ENCODE measurements around the gene LRRC3C. TPM values are rescaled to one million over a fixed set of nuclear protein-coding genes. Genes with fewer than 3 reads are reported as not detected.
A peak's percentile ranks its signal among the peaks of the same experiment; 100 is the strongest.

Gene LRRC3C
- total RNA-seq, 1 donor from 2014 or later = not detected

DNA sequence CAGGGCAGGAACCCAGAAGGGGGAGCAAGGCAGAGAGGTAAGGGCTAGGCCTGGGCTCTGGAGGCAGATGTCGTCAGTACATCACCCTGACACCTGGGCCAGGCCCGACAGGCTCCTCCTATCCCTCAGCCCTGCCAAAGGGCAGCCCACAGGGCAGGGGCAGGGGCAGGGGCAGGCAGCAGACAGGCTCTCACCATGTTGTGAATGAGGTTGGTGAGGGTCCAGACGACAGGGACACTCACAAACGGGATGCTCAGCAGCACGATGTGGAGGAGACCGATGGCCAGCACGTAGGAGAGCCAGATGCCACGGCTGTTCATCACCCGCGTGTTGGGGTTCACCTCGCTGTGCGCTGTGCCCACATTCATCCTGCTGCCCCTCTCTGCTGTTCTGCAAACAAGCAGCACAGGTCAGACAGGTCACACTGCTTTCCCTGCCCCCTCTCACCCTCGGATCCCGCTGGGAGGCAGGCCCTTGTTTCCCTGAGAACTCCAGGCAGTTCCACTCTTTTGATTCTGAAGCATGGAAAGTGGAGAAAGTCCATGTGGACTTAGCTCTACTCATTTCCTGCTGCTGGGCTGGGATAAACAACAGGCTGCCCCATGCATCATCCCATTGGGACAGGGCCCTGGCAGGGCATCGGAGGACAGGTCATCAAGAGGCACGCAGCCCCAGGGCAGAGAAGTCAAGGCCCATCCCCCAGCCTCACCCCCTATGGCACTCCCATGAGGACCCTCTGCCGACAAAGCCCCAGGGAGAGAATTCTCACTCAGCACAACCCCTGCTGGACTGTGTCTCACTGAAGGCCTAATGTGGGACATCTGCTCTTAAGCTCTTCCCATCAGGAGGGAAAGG lies 3.5 kb upstream of the LRRC3C start:
- FAIRE-seq = no peak
- no peak for DNase-seq (ENCODE audit: low spot score in 2 of 2)

DNA sequence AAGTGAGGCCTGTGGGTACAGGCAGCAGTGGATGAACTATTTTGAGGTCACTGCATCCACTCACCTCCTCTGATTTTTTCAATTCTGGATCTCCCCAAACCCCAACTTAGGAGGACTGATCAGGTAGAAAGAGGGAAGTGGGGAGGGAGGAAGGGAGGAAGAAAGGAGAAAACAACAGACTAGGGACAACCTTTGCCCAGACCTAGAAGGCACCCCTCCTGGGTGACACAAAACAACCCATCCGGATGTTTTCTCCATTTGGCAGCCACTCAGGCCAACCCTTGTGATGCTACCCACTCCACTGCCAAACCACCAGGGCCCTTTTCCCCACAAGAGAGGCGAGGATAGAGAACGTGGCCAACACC lies 2.9 kb upstream of the LRRC3C start:
- no peak for FAIRE-seq

DNA sequence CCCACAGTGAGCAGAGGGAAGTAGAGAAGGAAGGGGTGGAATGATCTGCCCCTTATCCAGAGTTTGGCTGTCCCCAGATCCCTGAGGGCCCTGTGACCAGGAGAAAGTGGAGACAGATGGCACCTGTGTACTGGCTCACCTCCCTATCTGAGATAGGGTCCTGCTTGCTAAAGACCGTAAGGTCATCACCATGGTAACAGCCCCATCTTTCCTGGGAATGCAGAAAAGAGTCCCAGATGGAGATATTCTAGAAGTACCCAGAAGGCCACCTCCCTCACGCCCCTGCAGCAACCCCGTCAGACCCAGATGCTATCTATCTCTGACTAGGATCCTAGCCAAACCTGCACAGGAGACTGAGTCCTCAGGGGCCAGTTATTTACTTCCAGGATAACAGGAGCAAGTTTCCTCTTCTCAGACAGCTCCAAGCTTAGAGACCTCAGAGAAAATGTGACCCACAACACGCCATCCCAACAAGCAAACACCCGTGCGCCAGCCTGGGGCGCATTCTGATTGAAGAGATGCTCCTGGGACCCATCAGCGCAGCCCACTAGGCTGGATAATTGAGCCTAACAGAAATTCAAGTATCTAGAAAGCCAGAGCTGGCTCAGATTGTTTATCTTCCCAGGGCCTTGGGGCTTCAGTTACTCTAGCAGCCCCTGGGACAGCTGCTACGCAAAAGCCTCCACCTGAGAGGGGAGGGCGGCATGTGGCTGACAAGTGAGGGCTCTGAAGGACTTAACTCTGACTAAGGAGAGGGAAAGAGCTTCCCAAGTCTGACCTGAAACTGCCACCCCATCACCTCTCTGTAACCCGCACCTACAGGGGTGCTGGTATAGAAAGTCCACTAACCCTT lies 2.0 kb upstream of the LRRC3C start:
- DNase-seq (ENCODE audit: low spot score in 2 of 2) (no peak), FAIRE-seq (no peak)

More for the DNA sequence above, 2.9 kb upstream of the LRRC3C start:
- no peak for DNase-seq (ENCODE audit: low spot score in 2 of 2)

DNA sequence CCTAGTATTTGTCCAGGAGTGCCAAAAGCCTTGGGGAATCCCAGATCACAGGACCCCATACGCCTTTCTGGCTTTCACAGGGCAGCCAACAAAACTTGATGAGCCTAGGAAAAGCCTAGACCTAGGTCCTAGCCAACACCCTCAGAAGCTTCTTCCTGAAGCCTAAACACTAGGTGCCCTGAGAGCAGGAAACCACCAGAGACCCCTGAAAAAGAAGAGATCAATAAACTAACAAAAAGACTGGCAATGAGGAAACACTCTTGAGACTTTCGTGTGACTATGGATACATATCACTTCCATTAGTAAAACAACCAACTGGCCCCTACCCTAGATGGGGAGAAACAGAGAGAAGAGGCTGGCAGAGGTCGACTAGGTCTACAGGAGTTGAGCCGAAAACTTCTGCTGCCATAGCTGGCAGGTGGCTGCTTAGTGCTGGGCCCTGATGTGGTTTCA lies 1.4 kb upstream of the LRRC3C start:
- FAIRE-seq = no peak

DNA sequence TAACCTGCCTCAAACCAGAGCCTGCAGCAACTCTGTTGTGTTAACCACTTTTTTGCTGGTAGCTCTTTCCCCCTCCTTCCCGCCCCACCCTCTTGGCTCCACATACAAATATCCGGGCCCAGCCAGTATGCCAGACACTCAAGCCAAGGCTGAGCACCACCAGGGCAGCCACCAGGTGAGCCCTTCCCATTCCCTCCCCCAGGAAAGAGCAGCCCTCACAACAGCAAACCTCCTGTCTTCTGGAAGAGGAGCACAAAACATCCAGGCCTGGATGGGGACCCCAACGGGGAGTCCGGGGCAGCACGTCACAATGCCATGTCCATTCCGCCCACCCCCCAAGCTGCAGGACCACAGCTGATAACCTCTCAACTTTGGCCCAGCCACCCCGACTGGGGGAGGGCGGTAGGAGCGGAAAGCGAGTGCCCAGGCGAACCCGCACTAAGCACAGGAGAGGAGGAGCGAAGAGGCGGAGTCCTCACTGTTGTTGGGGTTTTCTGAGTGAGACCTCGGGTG lies 888 bp upstream of the LRRC3C start:
- DNase-seq (ENCODE audit: low spot score in 2 of 2) (peak in 1 of 2 donors; percentile 43), FAIRE-seq (no peak)

More for the DNA sequence above, 1.4 kb upstream of the LRRC3C start:
- DNase-seq (ENCODE audit: low spot score in 2 of 2) = no peak

DNA sequence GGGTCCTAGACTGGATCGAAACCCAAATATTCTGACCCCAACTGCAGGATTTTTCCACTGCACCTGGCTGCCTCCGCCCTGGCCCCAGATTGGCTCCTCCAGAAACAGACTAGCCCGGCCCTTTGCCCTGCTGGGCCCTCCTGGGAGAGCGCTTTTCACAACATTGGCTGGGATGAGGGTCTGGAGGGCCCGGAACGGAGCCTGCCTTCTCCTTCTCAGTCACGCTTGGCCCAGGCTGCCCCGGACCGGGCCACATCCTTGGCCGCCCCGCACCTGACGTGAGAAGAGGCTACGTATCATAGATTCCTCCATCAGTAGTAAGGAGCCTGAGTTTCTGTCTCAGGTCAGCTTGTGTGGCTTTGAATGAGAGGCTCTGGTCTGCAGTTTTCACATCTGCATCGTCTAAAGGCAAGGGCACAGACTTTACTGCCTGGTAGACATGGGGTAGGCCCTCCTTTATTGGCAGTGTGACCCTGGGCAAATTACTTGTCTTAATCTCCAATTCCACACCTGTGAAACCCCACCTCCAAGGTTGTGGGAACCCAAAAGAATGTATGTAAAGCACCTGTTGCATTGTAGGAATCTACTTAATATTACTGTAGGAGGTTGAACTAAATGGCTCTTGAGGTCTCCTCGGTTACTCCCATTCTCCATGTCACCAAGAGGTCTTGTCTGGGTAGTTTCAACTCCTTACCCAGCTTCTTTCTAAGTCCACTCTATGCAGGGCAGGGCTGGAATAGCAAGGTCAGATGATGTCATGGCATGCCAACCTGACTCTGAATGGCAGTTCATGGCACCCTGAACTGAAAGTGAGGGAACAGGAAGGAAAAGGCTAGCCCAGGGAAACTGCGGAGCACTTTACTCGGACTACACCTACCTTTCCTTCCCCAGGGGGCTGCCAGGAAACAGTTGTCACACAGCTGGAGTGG lies 661 bp downstream of the LRRC3C start:
- no peak for FAIRE-seq
- no peak for DNase-seq (ENCODE audit: low spot score in 2 of 2)

DNA sequence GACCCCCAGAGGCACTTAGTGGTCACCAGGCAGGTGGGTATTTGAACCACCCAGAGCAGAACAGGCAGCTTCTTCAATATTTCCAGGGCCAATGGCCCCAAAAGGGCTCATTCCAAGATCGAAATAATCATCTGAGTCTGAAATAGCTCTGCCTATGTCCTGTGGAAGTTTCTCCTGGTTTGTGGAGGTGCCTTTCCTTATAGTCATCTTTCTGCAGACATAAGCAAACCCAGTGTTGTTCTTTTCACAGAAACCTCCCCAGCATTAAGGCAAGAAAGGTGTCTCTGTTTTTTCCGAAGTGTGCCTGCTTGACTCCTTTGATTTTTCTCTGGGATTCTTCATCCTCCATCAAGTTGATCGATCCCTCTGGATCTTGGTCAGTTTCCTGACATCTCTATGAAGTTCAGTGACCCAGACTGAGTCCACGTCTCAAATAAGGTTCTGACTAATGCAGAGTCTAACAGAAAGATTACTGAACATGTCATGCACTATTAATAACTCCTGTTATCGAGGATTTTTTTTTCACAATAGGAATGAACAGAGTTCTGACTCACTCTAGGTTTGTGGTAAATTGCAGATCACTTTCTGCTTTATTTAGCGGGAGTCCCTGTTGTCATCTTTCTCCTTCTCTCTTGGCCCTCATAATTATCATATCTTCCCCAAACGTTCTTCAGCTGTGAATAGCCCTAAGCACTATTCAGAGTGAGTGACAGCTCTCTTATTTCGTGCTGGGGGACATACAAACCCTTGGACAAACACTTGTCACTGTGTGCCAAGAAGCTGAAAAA lies 1.5 kb downstream of the LRRC3C start:
- DNase-seq (ENCODE audit: low spot score in 2 of 2) (no peak), FAIRE-seq (no peak)

DNA sequence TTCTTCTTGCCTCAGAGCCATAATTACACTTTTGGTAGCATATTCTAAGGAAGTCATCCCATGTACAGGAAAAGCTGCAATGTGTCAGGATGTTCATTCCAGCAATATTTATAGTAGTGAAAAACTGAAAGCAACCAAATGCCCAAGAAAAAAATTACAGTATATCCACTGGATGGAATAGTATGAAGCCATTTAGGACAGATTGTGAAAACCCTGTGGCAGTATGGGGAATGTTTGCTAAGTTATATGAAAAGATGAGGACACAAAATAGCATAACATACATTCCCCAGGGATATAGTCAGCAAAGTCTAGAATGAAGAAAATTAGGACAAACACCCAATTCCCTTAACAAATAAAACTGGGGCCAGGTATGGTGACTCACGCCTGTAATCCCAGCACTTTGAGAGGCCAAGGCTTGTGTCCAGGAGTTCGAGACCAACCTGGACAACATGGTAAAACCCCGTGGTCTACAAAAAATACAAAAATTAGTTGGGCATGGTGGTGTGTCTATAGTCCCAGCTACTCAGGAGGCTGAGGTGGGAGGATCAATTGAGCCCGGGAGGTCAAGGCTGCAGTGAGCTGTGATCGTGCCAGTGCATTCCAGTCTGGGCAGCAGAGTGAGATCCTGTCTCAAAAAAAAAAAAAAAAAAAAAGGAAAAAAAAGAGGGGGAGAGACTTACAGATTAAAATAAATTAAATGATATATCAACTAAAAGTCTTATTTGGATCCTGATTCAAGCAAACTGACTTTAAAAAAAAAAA lies 2.3 kb downstream of the LRRC3C start:
- no peak for DNase-seq (ENCODE audit: low spot score in 2 of 2)
- FAIRE-seq = no peak

DNA sequence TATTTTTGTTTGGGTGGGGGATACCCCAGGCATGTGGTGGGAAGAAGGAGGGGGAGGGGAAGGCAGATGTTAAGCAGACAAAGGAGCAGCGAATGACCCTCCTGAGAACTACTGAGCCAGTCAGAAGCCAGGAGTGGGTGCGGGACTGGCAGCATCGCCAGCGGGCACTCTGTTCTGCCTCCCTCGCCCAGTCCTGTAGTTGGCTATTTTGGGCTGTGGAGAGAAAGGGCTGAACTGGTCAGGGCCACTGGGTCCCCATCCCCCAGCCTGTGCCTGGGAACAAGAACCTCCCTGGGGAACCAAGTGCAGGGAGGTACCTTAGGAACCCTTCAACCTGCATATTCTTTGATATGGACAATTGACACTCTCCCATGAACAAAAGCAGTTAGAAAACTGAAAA lies 6.4 kb downstream of the LRRC3C start:
- DNase-seq (ENCODE audit: low spot score in 2 of 2) = no peak
- FAIRE-seq = no peak

DNA sequence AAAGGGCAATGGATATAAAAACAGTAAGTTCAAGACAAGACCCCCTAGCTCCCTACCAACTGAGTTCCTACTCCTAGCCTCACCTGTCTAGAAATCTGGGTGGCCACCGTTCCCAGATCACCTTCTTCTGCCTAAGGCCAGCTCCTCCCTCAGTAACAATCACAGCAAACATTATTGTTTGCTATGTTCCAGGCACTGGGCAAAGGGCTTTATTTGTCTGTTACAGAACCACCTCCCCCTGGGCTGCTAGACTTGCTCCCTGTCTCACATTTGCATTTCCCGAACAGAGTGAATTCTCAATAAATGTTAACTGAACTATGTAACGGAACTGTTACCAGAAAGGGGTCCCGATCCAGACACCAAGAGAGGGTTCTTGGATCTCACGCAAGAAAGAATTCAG lies 6.8 kb downstream of the LRRC3C start:
- DNase-seq (ENCODE audit: low spot score in 2 of 2) (no peak), FAIRE-seq (no peak)

DNA sequence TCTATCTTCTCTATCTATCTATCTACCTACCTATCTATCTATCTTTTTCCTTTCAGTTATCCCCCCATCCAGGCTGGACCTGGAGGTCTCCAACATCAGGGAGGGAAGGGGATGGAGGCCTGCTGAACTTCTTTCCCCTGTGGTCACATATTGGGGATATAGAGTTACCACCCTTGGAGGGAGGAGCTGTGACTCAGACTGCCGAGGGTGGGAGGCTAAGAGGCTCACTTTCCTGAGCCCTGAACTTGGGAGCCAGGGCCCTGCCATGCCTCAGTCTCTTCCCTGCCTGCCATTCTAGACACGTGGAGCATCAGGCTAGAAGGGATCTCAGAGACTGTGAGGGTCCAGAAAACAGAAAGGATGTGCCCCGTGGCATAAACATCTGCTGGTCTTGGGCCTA lies 8.4 kb downstream of the LRRC3C start:
- no peak for FAIRE-seq
- no peak for DNase-seq (ENCODE audit: low spot score in 2 of 2)

DNA sequence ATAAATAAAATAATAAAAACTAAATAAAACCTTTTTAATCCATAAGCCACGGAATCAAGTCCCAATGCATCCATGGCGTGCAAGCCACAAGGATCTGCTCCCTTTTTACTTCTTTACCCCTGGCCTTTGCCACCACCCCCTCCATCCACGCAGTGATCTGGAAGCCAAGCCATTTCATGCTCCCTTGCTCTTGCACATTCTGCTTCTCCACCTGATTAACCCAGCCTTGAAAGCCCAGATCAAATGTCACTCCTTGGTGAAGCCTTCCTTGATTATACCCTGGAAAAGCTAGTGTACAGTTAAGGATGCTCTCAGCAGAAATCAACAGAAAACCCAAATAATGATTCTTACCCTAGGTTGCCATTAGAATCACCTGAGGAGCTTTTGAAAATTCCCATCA lies 9.9 kb downstream of the LRRC3C start:
- DNase-seq (ENCODE audit: low spot score in 2 of 2) (no peak), FAIRE-seq (no peak)

DNA sequence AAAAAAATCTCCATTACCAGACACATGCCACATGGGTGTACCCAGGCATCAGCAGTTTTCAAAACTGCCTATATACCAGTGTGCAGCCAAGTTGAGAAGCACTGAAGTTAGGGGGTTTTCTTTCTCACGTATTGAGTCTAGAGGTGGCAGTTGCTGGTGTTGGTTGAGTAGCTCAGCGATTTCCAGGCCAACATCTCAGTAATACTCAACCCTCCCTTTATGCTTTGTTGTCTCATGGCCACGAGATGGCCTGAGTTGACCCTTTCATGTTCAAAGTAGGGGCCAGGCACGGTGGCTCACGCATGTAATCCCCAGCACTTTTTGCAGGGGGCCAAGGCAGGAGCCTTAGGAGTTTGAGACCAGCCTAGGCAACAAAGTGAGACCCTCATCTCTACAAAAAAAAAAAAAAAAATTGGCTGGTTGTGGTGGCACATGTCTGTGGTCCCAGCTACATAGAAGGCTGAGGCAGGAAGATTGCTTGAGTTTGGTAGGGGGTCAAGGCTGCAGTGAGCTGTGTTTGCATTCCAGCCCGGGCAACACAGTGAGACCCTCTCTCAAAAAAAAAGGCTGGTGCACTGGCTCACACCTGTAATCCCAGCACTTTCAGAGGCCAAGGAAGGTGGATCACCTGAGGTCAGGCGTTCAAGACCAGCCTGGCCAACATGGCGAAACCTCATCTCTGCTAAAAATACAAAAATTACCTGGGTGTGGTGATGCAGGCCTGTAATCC lies 10.8 kb downstream of the LRRC3C start:
- FAIRE-seq (no peak), DNase-seq (ENCODE audit: low spot score in 2 of 2) (no peak)

DNA sequence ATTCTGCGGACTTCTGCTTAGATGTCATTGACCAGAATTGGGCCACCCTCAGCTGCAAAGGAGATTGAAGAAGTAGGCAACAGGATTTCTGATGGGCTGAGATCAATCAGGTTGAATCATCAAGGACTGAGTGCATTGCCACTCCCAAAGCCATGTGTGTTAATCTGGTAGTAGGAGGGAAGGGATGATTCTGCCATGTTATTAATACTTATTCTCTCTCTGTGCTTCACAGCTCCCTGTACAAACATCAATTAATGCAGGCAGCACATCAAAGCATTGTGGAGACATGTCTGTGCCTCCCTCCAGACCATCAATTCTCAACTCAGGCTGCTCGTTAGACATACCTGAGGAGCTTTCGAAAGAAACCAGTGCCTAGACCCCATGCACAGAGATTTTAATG lies 11.6 kb downstream of the LRRC3C start:
- FAIRE-seq (no peak), DNase-seq (ENCODE audit: low spot score in 2 of 2) (no peak)

DNA sequence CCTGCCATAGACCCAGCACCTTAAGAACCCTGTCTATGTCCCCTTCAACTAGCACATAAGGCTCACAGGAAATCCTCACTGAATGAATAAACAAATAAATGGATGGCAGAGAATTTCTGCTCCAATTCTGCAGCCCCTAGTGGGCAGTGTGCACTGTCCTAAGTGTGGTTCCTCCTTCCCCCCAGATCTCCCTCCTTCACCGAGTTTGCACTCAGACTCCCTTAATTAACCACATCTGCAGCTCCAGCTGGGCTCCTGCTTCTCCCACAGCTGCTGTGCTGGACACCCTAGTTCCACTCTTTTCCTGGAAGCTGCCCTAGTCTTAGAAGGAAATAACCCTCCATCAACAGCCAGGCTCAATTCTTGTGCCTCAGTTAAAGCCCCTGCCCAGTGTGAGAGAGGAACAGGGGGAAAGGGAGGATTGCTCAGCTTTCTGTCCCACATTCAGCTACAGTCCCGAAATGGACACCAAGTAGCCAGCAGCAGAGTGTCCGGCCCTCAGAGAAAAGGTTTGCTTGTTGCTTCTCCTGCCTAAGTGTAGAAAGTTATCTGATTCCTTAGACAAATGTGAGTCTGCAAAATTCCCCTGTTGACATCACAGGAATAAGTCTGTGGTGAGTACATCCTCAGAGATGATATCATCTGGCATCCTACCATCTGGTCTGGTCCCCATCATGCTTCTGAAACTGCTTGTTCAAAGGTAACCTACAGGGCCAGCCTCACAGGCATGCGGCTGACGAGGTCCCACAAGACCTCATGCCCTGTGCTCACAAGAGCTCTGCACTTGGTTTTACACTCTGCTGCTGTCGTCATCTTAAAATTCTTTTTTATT lies 12.3 kb downstream of the LRRC3C start:
- FAIRE-seq = no peak
- no peak for DNase-seq (ENCODE audit: low spot score in 2 of 2)

DNA sequence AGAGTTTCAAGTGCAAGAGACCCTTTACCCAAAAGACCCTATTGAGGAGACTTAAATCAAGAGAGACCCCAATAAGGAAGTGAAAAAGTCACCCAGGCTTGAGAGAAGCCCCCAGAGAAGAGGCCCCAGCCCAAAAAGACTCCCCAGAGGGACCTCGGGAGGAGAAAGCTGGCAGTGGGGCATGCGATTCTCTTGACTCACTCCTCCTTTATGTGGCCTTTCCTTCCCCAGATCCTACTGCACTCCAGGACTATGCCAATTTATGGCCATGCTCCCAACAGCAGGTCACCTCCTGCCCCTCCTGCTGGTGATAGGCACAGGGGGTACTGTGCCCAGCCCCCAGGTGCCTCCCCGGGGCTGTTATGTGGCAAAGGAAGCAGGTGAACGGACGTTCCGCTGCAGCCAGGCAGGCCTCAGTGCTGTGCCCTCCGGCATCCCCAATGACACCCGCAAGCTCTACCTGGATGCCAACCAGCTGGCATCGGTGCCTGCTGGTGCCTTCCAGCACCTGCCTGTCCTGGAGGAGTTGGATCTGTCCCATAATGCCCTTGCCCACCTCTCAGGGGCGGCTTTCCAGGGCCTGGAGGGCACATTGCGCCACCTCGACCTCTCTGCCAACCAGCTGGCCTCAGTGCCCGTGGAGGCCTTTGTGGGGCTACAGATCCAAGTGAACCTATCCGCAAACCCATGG lies 16.3 kb downstream of the LRRC3C start:
- FAIRE-seq (no peak), DNase-seq (ENCODE audit: low spot score in 2 of 2) (no peak)

DNA sequence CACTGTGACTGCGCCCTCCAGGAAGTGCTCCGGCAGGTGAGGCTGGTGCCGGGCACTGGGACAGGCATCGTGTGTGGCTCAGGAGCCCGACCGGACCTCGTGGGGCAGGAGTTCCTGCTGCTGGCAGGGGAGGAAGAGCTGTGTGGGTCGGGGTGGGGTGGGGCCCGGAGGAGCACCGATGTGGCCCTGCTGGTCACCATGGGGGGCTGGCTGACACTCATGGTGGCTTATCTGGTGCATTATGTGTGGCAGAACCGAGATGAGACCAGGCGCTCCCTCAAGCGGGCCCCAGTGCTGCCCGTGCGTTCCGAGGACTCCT lies 16.8 kb downstream of the LRRC3C start:
- no peak for DNase-seq (ENCODE audit: low spot score in 2 of 2)
- no peak for FAIRE-seq
